ENCODE results near the gene TNFAIP2. TPM values are rescaled to one million over a fixed set of nuclear protein-coding genes. Genes with fewer than 3 reads are reported as not detected.

TNFAIP2 gene
- total RNA-seq, 3 donors from 2014 or later, result 43.6 to 76.5 (median 60.0) TPM

DNA sequence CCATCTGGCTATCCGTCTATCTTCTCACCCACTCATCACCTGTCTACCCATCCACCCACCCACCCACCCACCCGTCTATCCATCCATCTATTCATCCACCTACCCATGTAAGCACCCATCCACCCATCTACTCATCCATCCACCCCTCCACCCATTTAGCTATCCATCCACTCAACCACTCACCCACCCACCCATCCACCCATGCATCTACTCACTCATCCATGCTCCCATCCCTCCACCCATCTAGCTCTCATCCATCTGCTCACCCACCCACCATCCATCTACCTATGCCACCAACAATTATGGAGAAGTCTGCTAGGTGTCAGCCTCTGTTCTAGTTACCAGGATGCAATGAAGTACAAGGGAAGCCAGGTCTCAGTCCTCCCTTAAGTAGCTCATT, 11.1 kb downstream of the TNFAIP2 start:
- no peak overlapping the region for H3K27ac ChIP-seq
- H3K4me1 ChIP-seq, result peaks cover 8 to 36% of the 10 kb centered on the region in 2 donors
- DNase-seq (ENCODE audit: low spot score in 2 of 2), result no peak
- intact Hi-C loops (cut with DNase I; ENCODE audit: low total_unique reads), result no loop called here
- TF ChIP-seq, protein P1, sequence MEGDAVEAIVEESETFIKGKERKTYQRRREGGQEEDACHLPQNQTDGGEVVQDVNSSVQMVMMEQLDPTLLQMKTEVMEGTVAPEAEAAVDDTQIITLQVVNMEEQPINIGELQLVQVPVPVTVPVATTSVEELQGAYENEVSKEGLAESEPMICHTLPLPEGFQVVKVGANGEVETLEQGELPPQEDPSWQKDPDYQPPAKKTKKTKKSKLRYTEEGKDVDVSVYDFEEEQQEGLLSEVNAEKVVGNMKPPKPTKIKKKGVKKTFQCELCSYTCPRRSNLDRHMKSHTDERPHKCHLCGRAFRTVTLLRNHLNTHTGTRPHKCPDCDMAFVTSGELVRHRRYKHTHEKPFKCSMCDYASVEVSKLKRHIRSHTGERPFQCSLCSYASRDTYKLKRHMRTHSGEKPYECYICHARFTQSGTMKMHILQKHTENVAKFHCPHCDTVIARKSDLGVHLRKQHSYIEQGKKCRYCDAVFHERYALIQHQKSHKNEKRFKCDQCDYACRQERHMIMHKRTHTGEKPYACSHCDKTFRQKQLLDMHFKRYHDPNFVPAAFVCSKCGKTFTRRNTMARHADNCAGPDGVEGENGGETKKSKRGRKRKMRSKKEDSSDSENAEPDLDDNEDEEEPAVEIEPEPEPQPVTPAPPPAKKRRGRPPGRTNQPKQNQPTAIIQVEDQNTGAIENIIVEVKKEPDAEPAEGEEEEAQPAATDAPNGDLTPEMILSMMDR (IDR thresholded peaks at IDR 0.05), result no peak
- no peak for TF ChIP-seq POLR2A (IDR thresholded peaks at IDR 0.05)
- no peak for TF ChIP-seq POLR2AphosphoS5 (IDR thresholded peaks at IDR 0.05)
- no peak overlapping the region for H3K4me3 ChIP-seq
- H3K27me3 ChIP-seq, result no peaks in the 10 kb centered on the region
- no peaks in the 10 kb centered on the region for H3K36me3 ChIP-seq
- no peaks in the 10 kb centered on the region for H3K9me3 ChIP-seq

DNA sequence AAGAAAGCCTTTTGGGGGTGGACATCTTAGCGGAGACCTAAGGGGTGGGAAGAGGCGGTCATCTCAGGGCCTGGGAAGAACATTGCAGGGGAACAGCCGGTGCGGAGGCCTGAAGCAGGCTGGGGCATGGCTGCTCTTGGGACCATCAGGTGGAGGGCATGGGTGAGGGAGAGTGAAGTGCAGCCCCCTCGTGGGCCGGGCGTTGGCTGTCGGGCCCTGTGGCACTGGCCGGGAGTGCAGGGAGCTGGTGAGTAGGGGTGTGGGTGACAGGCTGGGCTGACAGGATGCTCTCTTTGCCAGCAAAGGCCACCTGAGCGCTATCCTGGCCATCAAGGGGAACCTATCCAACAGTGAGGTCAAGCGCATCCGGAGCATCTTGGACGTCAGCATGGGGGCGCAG, 11.7 kb downstream of the TNFAIP2 start:
- no peaks in the 10 kb centered on the region for H3K9me3 ChIP-seq
- TF ChIP-seq POLR2A (IDR thresholded peaks at IDR 0.05) (no peak), POLR2AphosphoS5 (IDR thresholded peaks at IDR 0.05) (no peak)
- TF ChIP-seq, protein P1 (IDR thresholded peaks at IDR 0.05), result no peak
- intact Hi-C loops (cut with DNase I; ENCODE audit: low total_unique reads), result loop anchor here (5.0 kb wide), 1 partner anchor 677 kb away; no protein-coding TSS in a partner anchor
- H3K4me1 ChIP-seq, result peaks cover 8 to 31% of the 10 kb centered on the region in 2 donors
- DNase-seq (ENCODE audit: low spot score in 2 of 2), result no peak
- H3K27me3 ChIP-seq, result no peaks in the 10 kb centered on the region
- no peaks in the 10 kb centered on the region for H3K36me3 ChIP-seq
- H3K4me3 ChIP-seq, result no peak overlapping the region
- no peak overlapping the region for H3K27ac ChIP-seq

DNA sequence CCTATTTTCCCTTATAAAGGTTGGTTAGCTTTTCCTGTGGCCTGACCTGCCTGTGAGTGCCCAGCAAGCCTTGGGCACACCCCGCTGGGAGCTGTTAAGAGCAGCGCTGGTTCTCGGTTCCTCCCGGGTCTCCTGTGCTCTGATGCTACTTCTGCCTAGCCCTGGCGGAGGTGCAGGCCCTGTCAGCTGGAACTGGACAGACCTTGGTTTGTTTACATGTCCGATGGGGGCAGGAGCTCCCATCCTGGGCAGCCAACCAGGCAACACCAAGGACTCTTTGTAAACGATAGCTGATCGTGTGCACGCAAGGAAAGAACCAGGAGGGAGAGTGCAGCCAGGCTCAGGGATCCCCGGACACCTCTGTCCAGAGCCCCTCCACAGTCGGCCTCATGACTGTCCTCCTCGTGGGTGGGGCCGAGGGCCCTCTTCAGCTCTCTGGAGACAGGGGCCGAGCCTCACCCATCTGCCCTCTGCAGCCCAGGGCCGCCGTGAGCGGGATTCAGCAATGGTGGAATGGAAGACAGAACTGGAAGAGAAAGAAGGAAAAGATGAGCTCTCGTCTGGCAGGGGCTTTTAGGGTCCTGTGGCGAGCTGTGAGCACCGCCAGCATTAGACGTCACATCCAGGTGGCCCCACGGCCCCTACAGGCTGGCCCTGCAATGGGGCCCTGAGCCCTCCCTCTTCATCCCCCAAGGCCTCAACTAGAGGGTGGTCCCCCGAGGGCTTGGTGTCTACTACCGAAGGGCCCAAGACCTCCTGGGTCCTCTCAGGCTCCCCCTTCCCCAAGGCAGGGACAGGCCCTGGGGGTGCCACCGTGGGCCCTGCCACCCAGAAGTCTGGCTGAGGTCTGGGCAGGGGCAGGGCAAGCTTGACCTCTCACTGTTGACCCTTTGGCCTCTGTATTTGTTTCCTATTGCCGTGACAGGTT, 12.3 kb downstream of the TNFAIP2 start:
- no peaks in the 10 kb centered on the region for H3K36me3 ChIP-seq
- H3K4me1 ChIP-seq, result peaks cover 8 to 25% of the 10 kb centered on the region in 2 donors
- no peak overlapping the region for H3K27ac ChIP-seq

DNA sequence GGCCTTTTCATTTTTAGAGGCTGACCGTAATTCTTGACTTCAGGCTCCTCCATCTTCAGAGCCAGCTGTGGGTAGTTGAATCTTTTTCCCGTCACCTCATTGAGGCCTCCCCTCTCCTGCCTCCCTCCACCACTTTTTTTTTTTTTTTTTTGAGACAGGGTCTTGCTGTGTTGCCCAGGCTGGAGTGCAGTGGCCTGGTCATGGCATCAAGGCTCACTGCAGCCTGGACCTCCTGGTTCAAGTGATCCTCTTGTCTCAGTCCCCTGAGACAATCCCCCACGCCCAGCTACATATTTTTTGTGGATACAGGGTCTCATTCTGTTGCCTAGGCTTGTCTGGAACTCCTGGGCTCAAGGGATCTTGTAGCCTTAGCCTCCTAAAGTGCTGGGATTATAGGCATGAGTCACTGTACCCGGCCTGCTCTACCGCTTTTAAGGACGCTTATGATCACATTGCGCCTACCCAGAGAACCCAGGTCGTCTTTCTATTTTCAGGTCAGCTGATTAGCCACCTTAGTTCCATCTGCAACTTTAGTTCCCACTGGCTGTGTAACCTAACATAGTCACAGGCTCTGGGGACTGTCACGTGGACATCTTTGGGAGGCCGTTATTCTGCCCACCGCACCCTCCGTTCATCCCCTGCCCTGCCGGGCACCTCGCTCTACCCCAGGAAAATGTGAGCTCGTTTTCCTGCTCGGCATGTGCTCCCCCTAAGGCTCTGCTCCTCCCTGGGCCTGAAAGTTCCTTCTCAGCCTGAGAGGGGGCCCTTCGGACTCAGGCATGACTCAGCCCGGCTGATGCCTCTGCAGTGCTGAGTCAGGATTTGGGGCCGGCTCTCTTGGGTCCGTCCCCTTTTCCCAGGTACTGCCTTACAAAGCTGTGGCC, 13.4 kb downstream of the TNFAIP2 start:
- H3K27me3 ChIP-seq, result no peaks in the 10 kb centered on the region
- H3K4me3 ChIP-seq, result no peak overlapping the region
- H3K4me1 ChIP-seq, result peaks cover 8 to 15% of the 10 kb centered on the region in 2 donors
- no peaks in the 10 kb centered on the region for H3K36me3 ChIP-seq
- DNase-seq (ENCODE audit: low spot score in 2 of 2), result no peak
- TF ChIP-seq POLR2AphosphoS5 (IDR thresholded peaks at IDR 0.05), result no peak
- TF ChIP-seq, protein P1 (IDR thresholded peaks at IDR 0.05), result no peak
- no peak for TF ChIP-seq POLR2A (IDR thresholded peaks at IDR 0.05)
- no peaks in the 10 kb centered on the region for H3K9me3 ChIP-seq
- intact Hi-C loops (cut with DNase I; ENCODE audit: low total_unique reads), result loop anchor here (5.0 kb wide), 1 partner anchor 676 kb away; no protein-coding TSS in a partner anchor
- peak overlapping the region in 1 of 2 donors; percentile 35 for H3K27ac ChIP-seq

More for the DNA sequence above, 12.3 kb downstream of the TNFAIP2 start:
- Histone ChIP-seq H3K9me3 (no peaks in the 10 kb centered on the region), H3K4me3 (no peak overlapping the region), H3K27me3 (no peaks in the 10 kb centered on the region)
- no peak for DNase-seq (ENCODE audit: low spot score in 2 of 2)
- TF ChIP-seq POLR2A (IDR thresholded peaks at IDR 0.05) (no peak), POLR2AphosphoS5 (IDR thresholded peaks at IDR 0.05) (no peak)
- TF ChIP-seq, protein P1 (IDR thresholded peaks at IDR 0.05), result no peak
- intact Hi-C loops (cut with DNase I; ENCODE audit: low total_unique reads), result loop anchor here (5.0 kb wide), 1 partner anchor 677 kb away; no protein-coding TSS in a partner anchor

All from breast epithelium (tissue), 4 donors.